ENCODE results near the gene ARHGEF40. TPM values are rescaled to one million over a fixed set of nuclear protein-coding genes. Genes with fewer than 3 reads are reported as not detected.

ARHGEF40 gene
- total and polyA plus RNA-seq, 12 donors = 14.2 to 25.2 (median 17.8) TPM

GRCh38 chr14:21072031-21072473 is 1.9 kb downstream of the ARHGEF40 start:
- WGBS, 2 donors = 32 to 42% methylated on average over 4 of the region's 4 CpGs
- DNase-seq (peak in 1 of 2 donors; percentile 61), ATAC-seq (peak in 7 of 8 donors; percentile 3 to 20 (median 8))
- Histone ChIP-seq H3K27ac (peak overlapping the region; percentile 57 to 98 (median 95)), H3K27me3 (peaks cover 0 to 17% (median 0%) of the 10 kb centered on the region in 7 donors), H3K36me3 (peaks cover 0 to 44% (median 23%) of the 10 kb centered on the region in 9 donors), H3K4me3 (peak overlapping the region in 9 of 10 donors; percentile 69 to 86 (median 79)), H3K9me3 (no peaks in the 10 kb centered on the region), H3K4me1 (peaks cover 6 to 44% (median 34%) of the 10 kb centered on the region in 9 donors)
- intact Hi-C loops (cut with DNase I) = no loop called here
- no peak for TF ChIP-seq CTCF (IDR thresholded peaks at IDR 0.05)

GRCh38 chr14:21072781-21073339 is 2.8 kb downstream of the ARHGEF40 start:
- peaks cover 0 to 52% (median 31%) of the 10 kb centered on the region in 9 donors for H3K36me3 ChIP-seq

GRCh38 chr14:21073921-21074320 is 3.8 kb downstream of the ARHGEF40 start:
- Histone ChIP-seq H3K4me1 (peaks cover 1 to 37% (median 26%) of the 10 kb centered on the region in 9 donors), H3K9me3 (no peaks in the 10 kb centered on the region), H3K36me3 (peaks cover 0 to 63% (median 41%) of the 10 kb centered on the region in 9 donors), H3K27me3 (peaks cover 0 to 10% (median 0%) of the 10 kb centered on the region in 7 donors), H3K27ac (peak overlapping the region in 1 of 10 donors; percentile 26), H3K4me3 (no peak overlapping the region)
- 92 to 95% methylated on average over 9 of the region's 9 CpGs for WGBS, 2 donors
- intact Hi-C loops (cut with DNase I) = no loop called here
- TF ChIP-seq CTCF (IDR thresholded peaks at IDR 0.05) = no peak
- ATAC-seq (no peak), DNase-seq (no peak)

More at GRCh38 chr14:21072781-21073339, 2.8 kb downstream of the ARHGEF40 start:
- no peak for ATAC-seq
- DNase-seq = no peak
- Histone ChIP-seq H3K4me3 (peak overlapping the region in 1 of 10 donors; percentile 4), H3K4me1 (peaks cover 6 to 44% (median 34%) of the 10 kb centered on the region in 9 donors), H3K27me3 (peaks cover 0 to 17% (median 0%) of the 10 kb centered on the region in 7 donors), H3K27ac (peak overlapping the region in 8 of 10 donors; percentile 90 to 98 (median 96)), H3K9me3 (no peaks in the 10 kb centered on the region)
- intact Hi-C loops (cut with DNase I) = no loop called here
- 86 to 93% methylated on average over 9 of the region's 9 CpGs for WGBS, 2 donors
- TF ChIP-seq CTCF (IDR thresholded peaks at IDR 0.05) = no peak

- no peak overlapping the region for H3K4me3 ChIP-seq
- peaks cover 0 to 30% (median 19%) of the 10 kb centered on the region in 9 donors for H3K4me1 ChIP-seq
- WGBS, 2 donors = 90 to 92% methylated on average over 26 of the region's 26 CpGs
- intact Hi-C loops (cut with DNase I) = no loop called here
- peaks cover 0 to 70% (median 48%) of the 10 kb centered on the region in 9 donors for H3K36me3 ChIP-seq
- TF ChIP-seq CTCF (IDR thresholded peaks at IDR 0.05) = no peak
- peak overlapping the region in 2 of 10 donors; percentile 26 to 43 for H3K27ac ChIP-seq
- ATAC-seq (no peak), DNase-seq (no peak)
- H3K27me3 ChIP-seq = peaks cover 0 to 3% (median 0%) of the 10 kb centered on the region in 7 donors
- H3K9me3 ChIP-seq = no peaks in the 10 kb centered on the region
Observed at GRCh38 chr14:21074398-21075272, 4.5 kb downstream of the ARHGEF40 start.
